ENCODE measurements around the gene FBXO28. TPM values are rescaled to one million over a fixed set of nuclear protein-coding genes. Genes with fewer than 3 reads are reported as not detected.

Gene FBXO28
- total RNA-seq, 1 donor from 2014 or later = 37.3 TPM

DNA sequence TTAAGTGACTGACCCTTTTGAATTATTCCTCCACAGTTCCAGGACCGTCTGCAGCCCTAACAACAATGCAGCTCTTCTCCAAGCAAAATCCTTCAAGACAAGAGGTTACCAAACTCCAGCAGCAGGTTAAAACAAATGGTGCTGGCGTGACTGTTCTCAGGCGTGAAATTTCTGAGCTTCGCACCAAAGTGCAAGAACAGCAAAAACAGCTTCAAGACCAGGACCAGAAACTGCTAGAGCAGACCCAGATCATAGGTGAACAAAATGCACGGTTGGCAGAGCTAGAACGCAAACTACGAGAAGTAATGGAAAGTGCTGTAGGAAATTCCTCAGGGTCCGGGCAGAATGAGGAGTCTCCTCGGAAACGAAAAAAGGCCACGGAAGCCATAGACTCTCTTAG, 43.4 kb downstream of the FBXO28 start:
- DNase-seq (ENCODE audit: low spot score) = no peak

DNA sequence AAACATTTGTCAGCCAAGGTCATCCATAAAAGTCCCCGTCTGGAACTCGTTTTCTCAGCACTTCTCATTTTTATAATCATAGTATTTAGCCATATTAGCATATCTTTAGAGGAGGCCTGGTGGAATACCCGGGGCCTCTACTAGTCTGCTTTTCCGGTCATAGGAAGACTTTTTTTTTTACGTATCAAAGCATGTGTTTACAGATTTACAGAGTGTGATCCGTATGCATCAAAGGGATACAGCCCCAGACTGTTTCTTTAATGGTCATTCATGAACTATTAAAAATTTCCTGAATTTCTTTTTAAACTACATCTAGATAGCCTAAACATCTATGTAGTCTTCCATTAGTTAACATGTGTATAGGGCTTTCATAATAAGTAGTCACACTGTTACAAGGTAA, 45.6 kb downstream of the FBXO28 start:
- DNase-seq (ENCODE audit: low spot score) = no peak

DNA sequence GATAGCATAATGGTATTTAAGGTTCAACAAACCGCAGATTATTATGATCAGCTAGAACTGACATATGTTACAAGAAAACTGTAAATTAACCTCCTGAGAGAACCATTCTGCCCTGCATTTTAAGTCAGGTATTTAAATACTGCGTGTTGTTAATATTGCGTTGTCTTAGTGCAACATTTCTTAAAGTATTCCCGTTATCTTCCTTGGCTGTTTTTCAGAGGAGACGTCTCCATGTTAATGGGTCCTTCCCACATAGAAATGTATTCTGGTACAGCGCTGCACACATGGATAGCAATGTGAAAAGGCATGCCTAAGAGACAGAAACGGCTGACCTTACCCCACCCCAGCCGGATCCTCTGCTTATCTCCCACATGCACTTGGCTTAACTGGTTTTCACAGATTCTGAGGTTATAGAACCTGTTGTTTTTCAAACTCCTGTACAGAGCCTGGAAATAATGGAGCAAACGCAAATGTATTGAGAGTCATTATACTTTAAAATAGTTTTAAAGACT, 46.3 kb downstream of the FBXO28 start:
- no peak for DNase-seq (ENCODE audit: low spot score)

DNA sequence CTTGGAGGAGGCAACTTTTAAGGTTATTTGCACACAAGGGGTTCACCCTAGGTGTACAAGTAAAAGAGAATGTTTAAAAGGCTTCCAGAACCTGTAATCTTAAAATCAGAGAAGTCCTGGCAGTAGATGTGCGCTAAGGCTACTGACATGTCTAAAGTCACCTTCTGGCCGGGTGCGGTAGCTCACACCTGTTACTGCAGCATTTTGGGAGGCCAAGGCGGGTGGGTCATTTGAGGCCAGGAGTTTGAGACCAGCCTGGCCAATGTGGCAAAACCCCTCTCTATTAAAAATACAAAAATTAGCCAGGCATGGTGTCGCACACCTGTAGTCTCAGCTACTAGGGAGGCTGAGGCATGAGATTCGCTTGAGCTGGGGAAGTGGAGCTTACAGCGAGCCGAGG, 48.9 kb downstream of the FBXO28 start:
- no peak for DNase-seq (ENCODE audit: low spot score)

DNA sequence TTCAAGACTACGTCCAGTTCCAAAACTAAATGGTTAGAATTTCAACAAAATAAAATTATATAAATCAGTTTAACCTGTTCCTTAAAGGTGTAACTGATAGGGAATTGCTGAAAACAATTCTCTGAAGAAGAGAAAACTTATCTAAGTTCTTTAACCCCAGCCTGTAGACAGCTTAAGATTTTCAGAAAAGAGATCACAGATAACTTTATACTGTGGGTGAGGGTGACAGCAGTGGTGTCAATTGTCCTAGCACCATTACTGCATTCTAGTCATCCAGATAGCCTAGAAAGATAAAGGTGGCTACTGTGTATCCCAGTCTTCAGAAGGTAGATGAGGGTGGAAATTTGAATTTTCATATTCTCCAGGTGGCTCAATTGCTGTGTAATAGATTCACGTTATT, 49.4 kb downstream of the FBXO28 start:
- no peak for DNase-seq (ENCODE audit: low spot score)

DNA sequence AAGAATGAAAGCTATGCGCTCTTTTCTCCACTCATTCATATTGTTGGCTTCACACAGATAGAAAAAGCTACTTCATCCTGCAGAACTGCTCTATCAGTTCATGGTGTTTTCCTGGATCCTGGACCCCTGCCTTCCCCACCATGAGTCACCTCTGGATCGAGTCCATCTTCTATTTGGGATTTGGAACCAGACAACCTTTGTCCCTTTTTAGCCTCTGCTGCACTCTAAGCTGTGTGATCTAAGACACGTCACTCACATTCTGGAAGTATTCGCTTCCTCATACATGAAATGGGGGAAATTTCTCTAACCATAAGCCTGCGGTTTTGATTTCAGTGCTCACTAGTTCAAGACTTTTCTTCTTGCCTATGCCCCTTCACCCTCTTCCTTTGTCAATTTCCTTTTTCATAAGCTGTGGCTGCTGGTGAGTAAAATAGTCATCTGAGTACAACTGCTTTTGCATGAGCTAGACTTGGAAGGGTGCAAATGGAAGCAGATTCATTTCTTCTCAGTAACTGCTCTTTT, 55.0 kb downstream of the FBXO28 start:
- peak; percentile 96 for DNase-seq (ENCODE audit: low spot score)

DNA sequence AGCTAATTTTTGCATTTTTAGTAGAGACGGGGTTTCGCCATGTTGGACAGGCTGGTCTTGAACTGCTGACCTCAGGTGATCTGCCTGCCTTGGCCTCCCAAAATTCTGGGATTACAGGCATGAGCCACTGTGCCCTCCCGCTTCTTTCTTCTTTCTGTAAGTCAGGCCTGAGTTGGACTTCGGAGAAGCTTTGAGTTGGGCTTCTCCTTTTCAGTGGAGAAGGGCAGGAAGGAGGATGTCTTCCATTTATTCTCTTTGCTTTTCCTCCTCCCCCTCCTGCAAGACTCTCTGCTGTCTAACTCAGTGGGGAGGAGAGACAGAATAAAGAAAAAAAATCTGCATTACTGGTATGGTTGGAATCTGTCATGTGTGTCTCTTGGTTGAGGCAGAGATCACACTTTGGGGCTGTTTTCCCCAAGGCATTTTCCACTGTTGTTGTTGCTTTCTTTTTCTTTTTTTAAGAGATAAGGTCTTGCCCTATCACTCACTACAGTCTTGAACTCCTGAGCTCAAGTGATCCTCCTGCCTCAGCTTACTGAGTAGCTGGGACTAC, 55.9 kb downstream of the FBXO28 start:
- peak; percentile 13 for DNase-seq (ENCODE audit: low spot score)

DNA sequence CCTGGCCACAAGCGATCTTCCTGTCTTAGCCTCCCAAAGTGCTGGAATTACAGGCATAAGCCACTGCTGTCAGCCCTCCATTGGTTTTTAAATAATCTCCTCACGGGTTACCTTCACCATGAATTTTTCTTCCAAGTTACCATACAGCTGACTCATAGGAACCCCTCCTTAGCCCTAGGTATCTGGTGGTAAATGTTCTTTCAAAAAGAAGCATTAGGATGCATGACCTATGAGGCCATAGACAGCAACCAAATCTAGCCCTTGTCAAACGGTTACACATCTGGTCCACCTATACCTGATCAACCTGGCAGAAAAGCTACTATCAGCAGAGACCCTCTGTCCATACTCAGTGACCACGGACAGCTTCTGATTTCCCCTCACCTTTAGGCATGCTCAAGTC, 56.4 kb downstream of the FBXO28 start:
- no peak for DNase-seq (ENCODE audit: low spot score)

DNA sequence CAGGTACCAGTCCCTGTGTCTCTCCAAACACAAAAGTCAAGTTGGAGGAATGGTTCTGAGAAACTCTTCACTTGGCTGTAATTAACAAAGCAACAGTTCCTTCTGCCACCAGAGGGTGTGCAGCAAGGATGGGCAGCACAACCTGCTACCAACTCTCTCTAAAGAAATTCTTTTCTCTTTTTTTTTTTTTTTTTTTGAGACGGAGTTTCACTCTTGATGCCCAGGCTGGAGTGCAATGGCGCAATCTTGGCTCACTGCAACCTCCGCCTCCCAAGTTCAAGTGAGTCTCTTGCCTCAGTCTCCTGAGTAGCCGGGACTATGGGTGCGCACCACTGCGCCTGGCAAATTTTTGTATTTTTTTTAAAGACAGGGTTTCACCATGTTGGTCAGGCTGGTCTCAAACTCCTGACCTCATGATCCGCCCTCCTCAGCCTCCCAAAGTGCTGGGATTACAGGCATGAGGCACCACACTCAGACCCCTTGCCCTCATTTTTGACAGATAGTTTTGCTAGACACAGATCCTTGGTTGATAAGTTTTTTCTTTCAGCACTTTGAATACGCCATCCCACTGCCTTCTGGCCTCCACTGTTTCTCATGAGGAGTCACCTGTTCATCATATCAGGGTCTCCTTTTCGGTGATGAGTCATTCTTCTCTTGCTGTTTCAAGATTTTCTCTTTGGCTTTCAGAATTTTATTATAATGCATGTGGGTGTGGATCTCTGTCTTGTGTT, 57.0 kb downstream of the FBXO28 start:
- DNase-seq (ENCODE audit: low spot score) = no peak

DNA sequence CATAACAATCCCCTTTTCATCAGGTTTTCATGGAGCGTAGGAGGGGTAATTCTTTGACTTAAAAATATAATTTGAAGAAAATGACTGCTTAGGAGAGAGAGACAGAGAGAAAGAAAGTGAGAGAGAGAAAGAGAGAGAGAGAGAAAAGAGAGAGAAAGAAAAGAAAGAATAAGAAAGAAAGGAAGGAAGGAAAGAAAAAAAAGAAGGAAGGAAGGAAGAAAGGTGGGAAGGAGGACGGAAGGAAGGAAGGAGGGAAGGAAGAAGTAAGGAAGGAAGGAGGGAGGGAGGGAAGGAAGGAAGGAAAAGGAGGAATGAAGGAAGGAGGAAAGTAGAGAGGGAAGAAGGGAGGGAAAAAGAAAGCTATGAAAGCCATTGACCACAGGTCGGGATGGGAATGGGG, 58.3 kb downstream of the FBXO28 start:
- DNase-seq (ENCODE audit: low spot score) = no peak

DNA sequence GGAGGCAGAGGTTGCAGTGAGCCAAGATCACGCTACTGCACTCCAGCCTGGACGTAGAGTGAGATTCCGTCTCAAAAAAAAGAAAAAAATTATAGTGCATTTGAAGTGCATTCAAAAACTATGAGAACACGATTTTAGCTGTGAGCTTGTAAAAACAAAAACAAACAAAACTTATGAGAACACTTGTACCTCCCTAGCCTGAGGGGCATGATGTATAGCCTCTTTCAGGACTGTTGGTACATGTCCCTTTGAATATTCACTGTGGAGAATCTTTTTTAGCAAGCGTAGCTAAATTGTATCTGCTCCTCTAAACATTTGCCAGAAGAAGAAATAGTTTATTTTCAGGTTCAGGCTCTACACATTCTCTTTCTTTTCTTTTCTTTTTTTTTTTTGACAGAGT, 59.6 kb downstream of the FBXO28 start:
- DNase-seq (ENCODE audit: low spot score) = peak; percentile 27

DNA sequence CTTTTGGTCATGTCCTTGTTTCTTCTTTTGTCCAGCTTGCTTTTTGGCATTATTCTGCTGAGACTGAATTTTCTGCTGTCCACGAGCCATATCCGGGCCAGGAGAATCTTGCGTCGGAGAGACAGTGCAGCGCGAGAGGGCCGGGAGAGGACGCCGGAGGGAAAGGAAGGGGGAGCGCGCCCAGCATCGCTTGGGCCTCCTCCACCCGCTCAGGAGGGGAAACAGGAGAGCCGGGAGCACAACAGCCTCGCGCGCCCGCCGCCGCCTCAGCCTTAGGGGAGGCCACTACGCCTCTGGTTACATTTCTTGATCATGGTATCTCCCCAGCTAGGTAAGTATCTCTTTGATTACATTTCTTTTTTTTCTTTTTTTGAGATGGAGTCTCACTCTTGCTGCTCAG, 61.7 kb downstream of the FBXO28 start:
- DNase-seq (ENCODE audit: low spot score) = peak; percentile 43

DNA sequence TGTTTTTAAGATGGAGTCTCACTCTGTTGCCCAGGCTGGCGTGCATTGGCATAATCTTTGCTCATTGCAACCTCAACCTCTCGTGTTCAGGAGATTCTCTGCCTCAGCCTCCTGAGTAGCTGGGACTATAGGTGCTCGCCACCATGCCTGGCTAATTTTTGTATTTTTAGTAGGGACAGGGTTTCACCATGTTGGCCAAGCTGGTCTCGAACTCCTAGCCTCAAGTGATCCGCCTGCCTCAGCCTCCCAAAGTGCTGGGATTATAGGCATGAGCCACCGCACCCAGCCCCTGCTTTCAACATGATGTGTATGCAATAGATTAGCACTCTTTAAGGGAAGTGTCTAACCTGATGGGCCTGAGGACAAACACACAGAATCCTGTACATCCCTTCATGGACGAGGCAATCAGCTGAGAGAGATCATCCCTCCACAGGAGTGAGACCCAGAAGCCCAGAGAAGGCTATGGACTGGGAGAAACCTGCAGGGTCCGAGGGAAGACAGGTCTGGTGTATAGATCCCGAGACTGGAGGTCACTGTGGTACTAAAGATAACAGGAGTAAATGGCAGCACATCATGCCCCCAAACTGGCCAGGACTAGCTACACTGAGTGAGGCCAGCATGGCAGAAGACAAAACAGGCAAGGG, 63.6 kb downstream of the FBXO28 start:
- DNase-seq (ENCODE audit: low spot score) = no peak

DNA sequence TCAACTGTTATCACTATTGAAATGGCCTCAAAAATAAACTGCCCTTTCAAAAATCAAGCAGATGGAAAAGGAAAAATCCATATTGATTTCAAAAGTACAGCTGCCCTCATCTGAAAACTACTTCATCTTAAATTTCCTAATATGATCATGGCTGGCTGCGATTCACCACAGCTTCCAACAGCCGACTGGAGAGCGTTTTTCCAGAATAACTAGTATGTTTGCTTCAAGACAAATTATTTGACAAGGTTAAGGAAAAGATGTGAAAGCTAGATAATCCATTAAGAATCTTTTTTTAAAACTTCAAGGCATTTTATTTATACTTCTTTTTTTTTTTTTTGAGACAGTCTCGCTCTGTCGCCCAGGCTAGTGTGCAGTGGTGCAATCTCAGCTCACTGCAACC, 65.0 kb downstream of the FBXO28 start:
- DNase-seq (ENCODE audit: low spot score) = no peak

DNA sequence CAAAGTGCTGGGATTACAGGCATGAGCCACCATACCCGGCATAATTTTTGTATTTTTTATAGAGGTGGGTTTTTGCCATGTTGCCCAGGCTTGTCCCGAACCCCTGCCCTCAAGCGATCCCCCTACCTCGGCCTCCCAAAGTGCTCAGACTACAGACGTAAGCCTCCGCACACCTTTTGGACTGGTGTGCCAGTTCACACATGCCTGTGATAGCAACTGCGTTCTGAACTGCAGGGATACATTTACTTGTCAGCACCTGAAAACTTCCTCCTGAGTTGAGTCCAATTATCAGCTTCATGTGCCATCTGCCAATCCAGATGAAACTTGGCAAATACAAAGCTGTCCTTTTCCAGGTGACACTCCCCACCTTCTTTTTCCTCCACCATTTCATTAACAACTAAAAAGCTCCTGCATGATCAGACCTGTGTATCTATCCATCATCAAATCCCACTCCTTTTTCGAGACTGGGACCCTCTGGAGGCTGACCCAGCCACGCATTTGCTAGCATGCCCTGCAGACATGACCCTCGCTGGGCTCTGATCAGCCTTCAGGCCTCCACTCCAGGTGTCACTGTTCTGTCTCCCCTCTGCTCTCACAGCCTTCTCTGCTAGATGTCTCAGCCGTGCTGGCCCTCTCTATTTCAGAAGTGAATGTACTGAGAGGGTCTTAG, 67.0 kb downstream of the FBXO28 start:
- DNase-seq (ENCODE audit: low spot score) = no peak

DNA sequence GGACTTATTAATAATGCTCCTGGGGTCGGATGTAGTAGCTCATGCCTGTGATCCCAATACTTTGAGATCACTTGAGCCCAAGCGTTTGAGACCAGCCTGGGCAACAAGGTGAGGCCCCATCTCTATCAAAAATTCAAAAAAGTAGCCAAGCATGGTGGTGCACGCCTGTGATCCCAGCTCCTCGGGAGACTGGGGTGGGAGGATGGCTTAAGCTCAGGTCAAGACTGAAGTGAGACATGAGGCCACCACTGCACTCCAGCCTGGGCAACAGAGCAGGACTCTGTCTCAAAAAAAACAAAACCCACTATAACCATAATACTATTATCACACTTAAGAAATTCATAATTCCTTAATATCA, 67.5 kb downstream of the FBXO28 start:
- DNase-seq (ENCODE audit: low spot score) = no peak

DNA sequence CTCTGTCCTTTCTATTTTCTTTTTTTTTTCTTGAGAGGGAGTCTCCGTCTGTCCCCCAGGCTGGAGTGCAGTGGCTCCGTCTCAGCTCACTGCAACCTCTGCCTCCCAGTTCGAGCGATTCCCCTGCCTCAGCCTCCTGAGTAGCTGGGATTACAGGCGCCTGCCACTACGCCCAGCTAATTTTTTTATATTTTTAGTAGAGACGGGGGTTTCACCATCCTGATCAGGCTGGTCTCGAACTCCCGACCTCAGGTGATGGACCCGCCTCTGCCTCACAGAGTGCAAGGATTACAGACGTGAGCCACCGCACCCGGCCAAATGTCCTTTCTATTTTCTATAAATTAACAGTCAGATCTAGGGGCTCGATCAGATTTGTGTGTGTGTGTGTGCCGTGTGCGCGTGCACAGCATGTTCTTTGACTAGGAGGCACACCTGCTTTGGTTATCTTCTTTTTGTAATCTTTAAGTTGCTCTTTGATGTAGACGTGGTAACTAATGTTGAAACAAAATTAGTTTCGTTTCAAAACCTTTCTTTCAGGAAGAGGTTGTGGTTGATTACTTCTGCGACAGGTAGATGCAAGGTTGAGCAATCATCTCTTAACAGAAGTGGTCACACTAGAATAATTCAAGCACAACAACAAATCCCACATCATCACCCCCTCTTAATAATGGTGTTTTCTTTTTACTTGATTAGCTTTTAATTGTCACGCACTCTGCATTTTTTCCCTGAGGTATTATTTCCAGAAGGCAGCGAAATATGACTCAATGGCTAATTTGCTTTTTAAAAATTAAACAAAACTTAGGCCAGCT, 68.3 kb downstream of the FBXO28 start:
- no peak for DNase-seq (ENCODE audit: low spot score)

DNA sequence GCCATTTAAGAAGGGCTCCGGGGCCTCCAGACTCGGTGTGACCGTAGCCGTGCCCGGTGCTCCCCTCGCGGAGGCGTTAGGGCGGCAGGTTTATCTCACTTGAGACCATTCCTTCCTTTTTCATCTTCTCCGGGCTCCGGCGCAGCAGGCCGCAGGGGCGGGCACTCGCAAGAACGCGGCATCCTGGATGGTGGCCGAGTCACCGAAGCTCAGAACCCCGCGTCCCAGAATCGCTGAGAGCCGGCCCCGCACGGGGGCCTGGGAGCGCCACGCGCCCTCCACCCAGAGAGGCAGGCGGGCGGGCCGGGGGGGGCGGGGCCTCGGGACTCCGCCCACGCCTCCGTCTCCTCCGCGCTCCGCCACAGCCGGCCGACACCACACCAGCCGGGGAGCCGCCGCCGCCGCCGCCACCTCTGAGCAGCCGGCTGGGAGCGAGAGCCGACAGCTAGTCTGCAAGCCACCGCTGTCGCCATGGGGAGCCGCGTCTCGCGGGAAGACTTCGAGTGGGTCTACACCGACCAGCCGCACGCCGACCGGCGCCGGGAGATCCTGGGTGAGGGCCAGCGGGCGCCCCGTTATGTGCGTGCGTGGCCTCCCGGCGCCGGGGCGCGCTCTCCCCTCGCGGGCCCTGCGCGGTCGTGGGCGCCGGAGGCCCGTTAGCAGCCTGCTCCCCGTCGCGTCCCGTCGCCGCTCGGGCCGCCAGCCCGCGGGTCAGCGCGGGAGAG, 69.1 kb downstream of the FBXO28 start, which contains the start of gene DEGS1:
Gene DEGS1, plus strand, starts transcription at position 375 of the 725 bp plus-strand sequence. Its CDS starts 97 bp downstream, at position 472.
- DNase-seq (ENCODE audit: low spot score) = peak; percentile 88

DNA sequence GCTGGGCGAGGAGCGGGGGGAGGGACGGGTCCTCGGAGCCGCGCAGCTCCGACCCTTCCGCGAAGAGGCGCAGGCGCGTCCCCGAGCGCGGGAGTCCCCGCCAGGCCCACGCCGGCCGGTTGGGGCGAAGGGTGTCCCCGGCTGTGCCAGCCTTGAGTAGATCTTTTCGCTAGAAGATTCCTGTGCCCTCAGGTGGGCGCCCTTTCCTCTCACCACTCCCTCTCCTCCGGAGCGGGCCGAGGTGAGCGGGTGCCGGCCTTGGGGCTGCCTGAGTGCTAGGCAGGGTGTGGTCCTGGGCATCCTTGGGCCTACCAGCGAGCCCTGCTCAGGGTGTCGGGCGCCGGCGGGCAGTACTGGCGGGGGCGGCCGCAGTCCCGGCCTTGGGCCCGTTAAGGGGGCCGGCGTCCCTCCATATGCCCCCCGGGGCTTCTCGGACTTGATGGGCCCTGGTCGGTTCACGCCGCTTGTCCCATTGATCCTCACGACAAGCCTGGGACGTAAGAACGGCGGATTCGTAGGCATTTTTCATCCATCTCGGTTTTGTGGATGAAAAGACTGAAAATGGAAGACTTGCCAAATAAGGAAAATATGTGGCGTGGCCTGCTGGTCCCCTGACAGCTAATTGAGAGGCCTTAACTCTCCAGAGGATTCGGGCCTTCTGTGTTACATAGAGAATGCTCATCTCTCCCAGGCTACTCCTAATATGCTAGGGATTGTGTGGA, 69.8 kb downstream of the FBXO28 start:
- peak; percentile 69 for DNase-seq (ENCODE audit: low spot score)

DNA sequence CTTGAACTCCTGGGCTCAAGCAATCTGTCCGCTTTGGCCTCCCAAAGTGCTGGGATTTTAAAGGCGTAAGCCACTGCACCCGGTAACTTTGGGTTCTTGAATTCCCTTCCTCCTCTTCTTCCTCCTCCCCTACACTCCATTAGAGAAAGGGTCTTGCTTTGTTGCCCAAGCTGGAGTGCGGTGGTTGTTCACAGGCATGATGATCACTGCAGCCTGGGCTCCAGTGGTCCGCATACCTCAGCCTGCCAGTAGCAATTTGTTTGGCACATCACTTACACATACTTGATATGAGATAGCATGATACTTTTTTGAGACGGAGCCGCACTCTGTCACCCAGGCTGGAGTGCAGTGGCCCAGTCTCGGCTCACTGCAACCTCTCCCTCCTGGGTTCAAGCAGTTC, 71.3 kb downstream of the FBXO28 start:
- DNase-seq (ENCODE audit: low spot score) = no peak
